HG03520 (cell line): ENCODE measurements around the gene CFAP92.
"Not testable (repeated sequence)": the region's sequence is repeated elsewhere in the genome, so short reads cannot be mapped to it uniquely, and the experiment has no call there.

Source experiments
- ATAC-seq: cut with Tn5 transposase; IDR thresholded peaks from one replicate; pipeline ENCODE4 v1.9.1; 2021; ENCODE audit warnings: mild to moderate bottlenecking, moderate library complexity; ENCODE audit not compliant: unreplicated experiment

Gene CFAP92

GRCh38 chr3:128873244-128874022 is 120.4 kb downstream of the CFAP92 start:
- no peak for ATAC-seq

- no peak for ATAC-seq
Measured at GRCh38 chr3:128872744-128873143, 121.1 kb downstream of the CFAP92 start.

- ATAC-seq: no peak
Measured at GRCh38 chr3:128872282-128872681, 121.6 kb downstream of the CFAP92 start.

GRCh38 chr3:128870347-128870746 is 123.5 kb downstream of the CFAP92 start:
- no peak for ATAC-seq

- ATAC-seq: no peak
Measured at GRCh38 chr3:128867200-128868125, 126.4 kb downstream of the CFAP92 start.

- not testable (repeated sequence) for ATAC-seq
Measured at GRCh38 chr3:128864849-128865804, 128.7 kb downstream of the CFAP92 start.

- ATAC-seq: no peak
Measured at GRCh38 chr3:128864351-128864811, 129.5 kb downstream of the CFAP92 start.

- no peak for ATAC-seq
Measured at GRCh38 chr3:128863560-128863959, 130.3 kb downstream of the CFAP92 start.

- no peak for ATAC-seq
Measured at GRCh38 chr3:128861491-128861890, 132.4 kb downstream of the CFAP92 start.
